BLaER1 (cell line): ENCODE data around the gene EHD4.

Experiments
- H3K27ac ChIP-seq: shearing (Covaris generic); formaldehyde crosslinking; 2 replicates; pipeline ENCODE4 v1.8.1; 2022
- H3K27me3 ChIP-seq: shearing (Covaris generic); formaldehyde crosslinking; 2 replicates; pipeline ENCODE4 v1.8.1; 2022
- H3K36me3 ChIP-seq: shearing (Covaris generic); formaldehyde crosslinking; 2 replicates; pipeline ENCODE4 v1.8.1; 2022
- H3K4me1 ChIP-seq: shearing (Covaris generic); formaldehyde crosslinking; 2 replicates; pipeline ENCODE4 v1.8.1; 2022
- H3K4me2 ChIP-seq: shearing (Covaris generic); formaldehyde crosslinking; 2 replicates; pipeline ENCODE4 v1.8.1; 2022
- H3K4me3 ChIP-seq: shearing (Covaris generic); formaldehyde crosslinking; 2 replicates; pipeline ENCODE4 v1.8.1; 2022
- H3K9ac ChIP-seq: shearing (Covaris generic); formaldehyde crosslinking; 2 replicates; pipeline ENCODE4 v1.8.1; 2022
- H3K9me3 ChIP-seq: shearing (Covaris generic); formaldehyde crosslinking; 2 replicates; pipeline ENCODE4 v1.8.1; 2022
- H4K20me1 ChIP-seq: shearing (Covaris generic); formaldehyde crosslinking; 2 replicates; pipeline ENCODE4 v1.8.1; 2022
- Cebpa-rat ChIP-seq: shearing (Covaris generic); IDR thresholded peaks from 2 replicates; pipeline ENCODE4 v1.8.1; 2022

EHD4 gene

GRCh38 chr15:41881550-41881919 is 90.8 kb downstream of the EHD4 start:
- H3K4me3 ChIP-seq, result no peak overlapping the region
- TF ChIP-seq Cebpa-rat, result no peak
- H4K20me1 ChIP-seq, result no peaks in the 10 kb centered on the region
- peaks cover 11% of the 10 kb centered on the region for H3K27me3 ChIP-seq
- no peak overlapping the region for H3K4me2 ChIP-seq
- H3K27ac ChIP-seq, result no peak overlapping the region
- H3K9me3 ChIP-seq, result no peaks in the 10 kb centered on the region
- no peak overlapping the region for H3K9ac ChIP-seq
- H3K36me3 ChIP-seq, result no peaks in the 10 kb centered on the region
- peaks cover 44% of the 10 kb centered on the region for H3K4me1 ChIP-seq

- Histone ChIP-seq H3K4me2 (no peak overlapping the region), H3K27ac (no peak overlapping the region), H3K27me3 (peaks cover 11% of the 10 kb centered on the region), H4K20me1 (no peaks in the 10 kb centered on the region), H3K36me3 (no peaks in the 10 kb centered on the region), H3K4me3 (no peak overlapping the region), H3K9me3 (no peaks in the 10 kb centered on the region), H3K4me1 (peaks cover 49% of the 10 kb centered on the region), H3K9ac (no peak overlapping the region)
- no peak for TF ChIP-seq Cebpa-rat
Measured at GRCh38 chr15:41881086-41881485, 91.3 kb downstream of the EHD4 start.

GRCh38 chr15:41880156-41880877 is 92.0 kb downstream of the EHD4 start:
- TF ChIP-seq Cebpa-rat, result no peak

GRCh38 chr15:41879321-41879845 is 93.0 kb downstream of the EHD4 start:
- Histone ChIP-seq H4K20me1 (no peaks in the 10 kb centered on the region), H3K4me1 (peaks cover 61% of the 10 kb centered on the region), H3K36me3 (no peaks in the 10 kb centered on the region), H3K4me3 (no peak overlapping the region), H3K4me2 (no peak overlapping the region), H3K27me3 (peaks cover 11% of the 10 kb centered on the region), H3K9me3 (no peaks in the 10 kb centered on the region), H3K9ac (no peak overlapping the region), H3K27ac (no peak overlapping the region)
- TF ChIP-seq Cebpa-rat, result no peak

More at GRCh38 chr15:41880156-41880877, 92.0 kb downstream of the EHD4 start:
- no peaks in the 10 kb centered on the region for H3K9me3 ChIP-seq
- peaks cover 11% of the 10 kb centered on the region for H3K27me3 ChIP-seq
- H3K4me1 ChIP-seq, result peaks cover 56% of the 10 kb centered on the region
- H3K27ac ChIP-seq, result no peak overlapping the region
- no peak overlapping the region for H3K4me2 ChIP-seq
- H3K36me3 ChIP-seq, result no peaks in the 10 kb centered on the region
- no peak overlapping the region for H3K9ac ChIP-seq
- no peak overlapping the region for H3K4me3 ChIP-seq
- no peaks in the 10 kb centered on the region for H4K20me1 ChIP-seq

- no peaks in the 10 kb centered on the region for H3K9me3 ChIP-seq
- peaks cover 56% of the 10 kb centered on the region for H3K4me1 ChIP-seq
- no peak overlapping the region for H3K4me3 ChIP-seq
- H4K20me1 ChIP-seq, result no peaks in the 10 kb centered on the region
- TF ChIP-seq Cebpa-rat, result no peak
- H3K27me3 ChIP-seq, result peaks cover 11% of the 10 kb centered on the region
- no peaks in the 10 kb centered on the region for H3K36me3 ChIP-seq
- H3K9ac ChIP-seq, result no peak overlapping the region
- H3K4me2 ChIP-seq, result peak overlapping the region; percentile 82
- H3K27ac ChIP-seq, result peak overlapping the region; percentile 50; the same call in 1 of the 2 replicates
Measured at GRCh38 chr15:41878355-41878699, 94.0 kb downstream of the EHD4 start.

GRCh38 chr15:41877631-41878354 is 94.6 kb downstream of the EHD4 start:
- peaks cover 11% of the 10 kb centered on the region for H3K27me3 ChIP-seq
- H3K4me1 ChIP-seq, result peaks cover 51% of the 10 kb centered on the region

GRCh38 chr15:41876689-41877088 is 95.7 kb downstream of the EHD4 start:
- Histone ChIP-seq H3K27ac (peak overlapping the region; percentile 71), H3K4me3 (no peak overlapping the region), H3K4me1 (peaks cover 43% of the 10 kb centered on the region), H4K20me1 (no peaks in the 10 kb centered on the region), H3K36me3 (no peaks in the 10 kb centered on the region), H3K9ac (no peak overlapping the region), H3K27me3 (peaks cover 9% of the 10 kb centered on the region), H3K9me3 (no peaks in the 10 kb centered on the region), H3K4me2 (peak overlapping the region; percentile 82)
- TF ChIP-seq Cebpa-rat, result no peak

More at GRCh38 chr15:41877631-41878354, 94.6 kb downstream of the EHD4 start:
- Histone ChIP-seq H3K36me3 (no peaks in the 10 kb centered on the region), H3K27ac (peak overlapping the region; percentile 50; the same call in 1 of the 2 replicates), H4K20me1 (no peaks in the 10 kb centered on the region), H3K4me2 (peak overlapping the region; percentile 82), H3K4me3 (no peak overlapping the region), H3K9ac (no peak overlapping the region), H3K9me3 (no peaks in the 10 kb centered on the region)
- TF ChIP-seq Cebpa-rat, result no peak

GRCh38 chr15:41876007-41876406 is 96.3 kb downstream of the EHD4 start:
- H3K27ac ChIP-seq, result peak overlapping the region; percentile 71
- H3K9me3 ChIP-seq, result no peaks in the 10 kb centered on the region
- peaks cover 2% of the 10 kb centered on the region; the same call in 1 of the 2 replicates for H3K27me3 ChIP-seq
- no peaks in the 10 kb centered on the region for H3K36me3 ChIP-seq
- H3K4me2 ChIP-seq, result peak overlapping the region; percentile 82
- peaks cover 42% of the 10 kb centered on the region for H3K4me1 ChIP-seq
- H4K20me1 ChIP-seq, result no peaks in the 10 kb centered on the region
- no peak for TF ChIP-seq Cebpa-rat
- H3K9ac ChIP-seq, result no peak overlapping the region
- no peak overlapping the region for H3K4me3 ChIP-seq

GRCh38 chr15:41874736-41875135 is 97.6 kb downstream of the EHD4 start:
- Histone ChIP-seq H3K27ac (no peak overlapping the region), H3K9ac (no peak overlapping the region), H3K36me3 (no peaks in the 10 kb centered on the region), H3K4me2 (0 out of 2 replicates have a peak overlapping the region, but pooled peaks have one; percentile 82), H3K4me3 (no peak overlapping the region), H3K9me3 (no peaks in the 10 kb centered on the region), H3K4me1 (peaks cover 53% of the 10 kb centered on the region), H4K20me1 (no peaks in the 10 kb centered on the region), H3K27me3 (no peaks in the 10 kb centered on the region)
- TF ChIP-seq Cebpa-rat, result no peak

- Histone ChIP-seq H3K4me2 (no peak overlapping the region), H3K27me3 (no peaks in the 10 kb centered on the region), H3K9me3 (no peaks in the 10 kb centered on the region), H3K4me3 (no peak overlapping the region), H3K9ac (no peak overlapping the region), H3K36me3 (no peaks in the 10 kb centered on the region), H3K27ac (no peak overlapping the region), H4K20me1 (no peaks in the 10 kb centered on the region), H3K4me1 (peaks cover 53% of the 10 kb centered on the region)
- TF ChIP-seq Cebpa-rat, result no peak
Measured at GRCh38 chr15:41873711-41874110, 98.6 kb downstream of the EHD4 start.
